OCI-M2 (cell line): ENCODE data around the gene PAQR9.

Experiments used
- DNase-seq: peaks from one replicate; lab custom pipeline; 2025; ENCODE audit not compliant: unreplicated experiment; lab: John Stamatoyannopoulos, UW

The PAQR9 gene

DNA sequence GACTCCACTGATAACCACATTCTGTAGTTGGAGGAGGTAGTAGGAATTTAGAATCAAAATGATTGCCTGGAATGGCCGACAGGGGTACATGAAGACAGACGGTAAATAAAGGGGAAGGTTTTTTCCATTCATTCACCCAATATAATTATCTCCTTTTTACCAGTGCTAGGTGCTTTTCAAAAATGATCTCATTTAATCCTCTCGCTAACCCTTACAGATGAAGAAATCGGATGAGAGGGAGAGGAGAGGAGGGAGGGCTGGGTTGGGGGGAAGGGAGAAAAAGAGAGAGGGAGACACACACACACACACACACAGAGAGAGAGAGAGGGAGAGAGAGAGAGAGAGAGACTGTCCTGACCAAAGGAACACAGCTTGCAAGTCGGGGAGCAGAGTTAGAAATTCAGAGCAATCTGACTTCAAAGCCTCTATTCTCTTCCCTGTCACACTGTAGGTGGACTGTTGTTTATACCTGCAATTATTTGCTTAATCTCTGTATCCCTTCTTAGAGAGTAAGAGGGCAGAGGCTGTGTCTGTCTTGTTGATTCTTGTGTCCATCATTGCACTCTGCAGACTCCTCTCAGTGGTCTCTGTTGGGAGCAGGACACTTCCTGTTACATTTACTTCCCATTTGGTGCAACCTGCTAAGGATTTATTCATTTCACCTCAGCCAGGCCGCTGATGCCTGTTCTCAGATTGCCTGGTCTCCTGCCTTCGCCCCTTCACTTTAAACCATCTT is 18.7 kb upstream of the PAQR9 start:
- DNase-seq = no peak

DNA sequence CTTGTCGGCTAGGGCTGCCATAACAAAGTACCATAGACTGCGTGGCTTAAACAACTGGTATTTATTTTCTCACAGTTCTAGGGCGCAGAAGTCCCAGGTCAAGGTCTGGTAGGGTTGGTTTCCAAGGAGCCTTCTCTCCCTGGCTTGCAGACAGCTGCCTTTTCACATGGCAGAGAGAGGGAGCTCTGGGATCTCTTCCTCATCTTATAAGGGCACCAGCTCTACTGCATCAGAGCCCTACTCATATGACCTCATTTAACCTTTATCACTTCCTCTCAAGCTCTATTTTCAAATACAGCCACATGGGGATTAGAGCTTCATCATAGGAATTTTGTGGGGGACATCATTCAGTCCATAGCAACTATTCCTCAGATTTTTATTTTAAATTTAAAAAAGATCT is 17.6 kb upstream of the PAQR9 start:
- no peak for DNase-seq

DNA sequence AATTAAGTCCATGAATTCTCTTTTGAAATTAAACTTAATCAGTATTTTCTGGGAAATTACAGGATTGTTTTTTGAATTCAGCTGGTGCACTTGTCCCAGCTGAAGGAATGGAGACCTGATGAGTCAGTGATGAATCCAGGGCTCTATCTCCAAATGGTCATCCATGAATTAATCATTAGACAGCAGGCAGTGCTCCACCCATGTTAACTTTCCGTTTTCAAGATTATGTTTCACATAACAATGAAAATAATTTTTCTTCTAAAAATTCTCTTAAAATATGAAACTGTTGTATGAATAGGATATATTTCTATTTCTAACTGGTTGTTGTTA is 13.9 kb upstream of the PAQR9 start:
- DNase-seq = no peak

DNA sequence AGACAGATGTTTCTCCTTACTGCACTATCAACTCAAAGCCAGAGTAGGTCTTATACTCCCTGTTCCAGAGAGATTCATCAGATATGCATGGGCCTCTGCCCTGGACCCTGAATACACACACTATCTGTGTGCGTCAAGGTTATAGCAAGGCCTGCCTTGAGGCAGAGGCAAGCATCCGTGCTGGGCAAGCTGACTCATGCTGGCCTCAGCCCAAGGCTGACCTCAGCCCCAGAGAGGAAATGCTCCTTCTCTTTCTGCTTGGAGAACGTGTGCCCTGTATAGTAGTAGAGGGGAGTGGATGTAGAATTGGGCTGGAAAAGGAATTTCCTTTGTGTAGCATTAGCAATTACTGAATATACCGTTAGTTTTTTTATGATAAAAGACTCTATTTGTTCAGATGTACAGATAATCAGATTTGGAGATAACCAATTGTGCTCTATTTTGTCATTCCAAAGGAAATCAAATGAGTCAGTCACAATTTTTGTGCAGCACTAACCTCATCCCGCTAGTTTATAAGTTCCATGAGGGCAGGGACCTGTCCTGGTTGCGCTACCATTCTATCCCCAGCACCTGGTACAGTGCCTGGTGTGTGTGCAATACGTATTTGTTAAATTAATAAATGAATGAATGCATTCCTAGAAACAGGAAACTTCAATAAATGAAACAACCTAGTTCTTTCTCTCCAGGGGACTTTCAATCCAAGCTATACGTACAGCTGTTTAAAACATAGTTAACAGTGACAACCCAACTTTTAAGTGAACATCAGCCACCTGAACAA is 13.3 kb upstream of the PAQR9 start:
- DNase-seq = peak; percentile 36

DNA sequence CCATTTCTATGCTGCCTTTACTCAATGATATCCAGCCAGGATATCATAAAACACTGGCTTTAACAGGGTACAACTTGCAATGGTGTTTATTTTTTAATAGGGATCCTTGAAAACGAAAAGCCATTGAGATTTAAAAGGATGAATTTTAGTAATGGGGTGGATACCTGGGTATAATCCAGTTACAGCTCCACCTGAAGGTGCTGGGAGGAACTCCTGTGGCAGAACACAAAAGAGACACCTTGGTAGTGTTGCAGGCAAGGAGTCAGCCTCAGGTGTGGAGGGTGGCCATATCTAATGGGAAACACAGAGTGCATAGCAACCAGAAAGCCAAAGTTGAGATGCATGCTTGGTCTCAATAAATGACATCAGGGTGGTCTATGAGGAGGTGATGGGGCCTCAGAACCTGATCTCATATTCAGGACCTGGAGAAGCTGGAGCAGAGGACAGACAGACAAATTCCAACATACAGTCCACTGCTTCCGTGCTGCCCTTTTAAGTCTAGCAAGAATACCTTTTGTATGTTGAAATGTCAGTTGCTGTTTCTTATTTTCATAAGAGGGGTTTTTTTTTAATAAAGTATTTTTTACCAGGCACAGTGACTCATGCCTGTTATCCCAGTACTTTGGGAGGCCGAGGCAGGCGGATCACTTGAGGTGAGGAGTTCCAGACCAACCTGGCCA is 12.0 kb upstream of the PAQR9 start:
- DNase-seq = no peak

DNA sequence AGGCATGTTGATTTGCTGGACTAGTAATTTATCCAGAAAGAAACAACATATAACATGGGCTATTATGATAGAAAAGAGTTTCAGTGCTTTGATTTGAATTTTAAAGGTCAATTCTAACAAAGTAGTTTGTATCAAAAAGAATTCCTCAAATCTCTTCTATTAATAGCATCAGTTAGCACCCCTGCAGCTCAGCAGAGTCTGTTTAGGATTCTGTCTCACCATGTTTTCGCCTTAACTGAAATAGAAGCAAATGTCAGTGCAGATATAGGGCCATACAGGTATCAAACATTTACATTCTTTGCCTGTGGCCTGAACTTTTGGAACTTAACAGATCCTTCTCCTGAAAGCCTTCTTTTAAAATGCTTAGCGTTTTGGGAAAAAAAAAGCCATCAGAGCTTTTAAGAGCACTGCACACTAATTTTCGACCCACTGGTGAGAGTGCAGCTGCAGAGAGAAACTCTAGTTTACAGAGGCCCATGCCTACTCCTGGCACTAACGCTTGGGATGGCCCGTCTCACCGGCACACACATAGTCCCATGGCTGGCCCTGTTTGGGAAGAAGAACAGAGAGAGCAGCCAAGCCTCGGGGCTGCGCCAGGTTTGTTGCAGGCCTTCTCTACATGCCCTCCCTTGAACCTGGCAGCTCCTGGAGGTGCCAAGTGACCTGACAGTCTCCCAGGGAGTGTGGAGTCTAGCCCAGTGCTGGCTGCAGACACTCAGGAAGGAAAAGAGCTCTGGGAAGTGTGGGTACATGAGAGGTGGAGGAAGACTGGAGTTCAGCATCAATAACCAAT is 9.9 kb upstream of the PAQR9 start:
- DNase-seq = no peak

DNA sequence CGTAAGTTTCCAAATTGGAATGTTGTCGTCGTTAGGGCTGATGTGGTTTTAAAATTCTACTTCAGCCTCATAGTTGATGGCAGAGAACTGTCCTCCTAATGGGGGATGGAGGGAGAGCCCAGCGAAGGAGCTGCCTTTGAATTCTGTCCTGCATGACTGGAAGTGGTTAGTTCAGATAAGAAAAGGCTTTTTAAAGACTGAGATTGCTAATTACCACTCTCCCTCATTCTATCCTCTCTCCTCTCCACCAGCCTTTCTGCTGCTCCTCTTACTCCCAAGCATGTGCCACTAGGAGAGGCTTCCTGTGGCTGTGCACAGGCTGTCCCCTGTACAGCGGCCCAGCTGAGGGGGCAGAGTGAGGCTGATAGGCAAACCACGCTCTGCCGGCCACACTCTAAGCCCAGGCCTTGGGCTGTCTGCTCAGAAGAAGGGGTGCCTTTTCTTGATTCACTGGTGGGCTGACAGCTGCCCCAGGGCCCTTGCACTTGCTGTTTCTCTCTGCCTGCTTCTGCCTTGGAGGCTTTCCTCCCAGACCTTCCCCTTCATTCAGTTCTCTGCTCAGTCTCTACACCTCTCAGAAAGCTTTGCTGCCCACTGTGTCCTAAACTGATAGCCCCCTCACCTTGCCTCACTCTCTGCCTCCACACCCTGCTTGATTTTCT is 8.7 kb upstream of the PAQR9 start:
- DNase-seq = no peak

DNA sequence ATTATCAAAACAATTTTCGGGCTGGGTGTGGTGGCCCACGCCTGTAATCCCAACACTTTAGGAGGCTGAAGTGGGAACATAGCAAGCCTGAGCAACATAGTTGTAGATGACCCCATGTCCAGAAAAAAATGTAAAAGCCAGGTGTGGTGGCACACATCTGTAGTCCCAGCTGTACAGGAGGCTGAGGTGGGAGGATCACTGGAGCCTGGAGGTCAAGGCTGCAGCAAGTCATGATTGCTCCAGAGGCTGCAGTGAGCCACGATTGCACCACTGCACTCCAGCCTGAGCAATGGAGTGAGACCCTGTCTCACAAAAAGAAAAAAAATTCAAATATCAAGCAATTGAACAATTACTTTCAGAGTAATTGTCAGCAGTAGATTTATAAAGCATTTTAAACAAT is 8.0 kb upstream of the PAQR9 start:
- DNase-seq = no peak

DNA sequence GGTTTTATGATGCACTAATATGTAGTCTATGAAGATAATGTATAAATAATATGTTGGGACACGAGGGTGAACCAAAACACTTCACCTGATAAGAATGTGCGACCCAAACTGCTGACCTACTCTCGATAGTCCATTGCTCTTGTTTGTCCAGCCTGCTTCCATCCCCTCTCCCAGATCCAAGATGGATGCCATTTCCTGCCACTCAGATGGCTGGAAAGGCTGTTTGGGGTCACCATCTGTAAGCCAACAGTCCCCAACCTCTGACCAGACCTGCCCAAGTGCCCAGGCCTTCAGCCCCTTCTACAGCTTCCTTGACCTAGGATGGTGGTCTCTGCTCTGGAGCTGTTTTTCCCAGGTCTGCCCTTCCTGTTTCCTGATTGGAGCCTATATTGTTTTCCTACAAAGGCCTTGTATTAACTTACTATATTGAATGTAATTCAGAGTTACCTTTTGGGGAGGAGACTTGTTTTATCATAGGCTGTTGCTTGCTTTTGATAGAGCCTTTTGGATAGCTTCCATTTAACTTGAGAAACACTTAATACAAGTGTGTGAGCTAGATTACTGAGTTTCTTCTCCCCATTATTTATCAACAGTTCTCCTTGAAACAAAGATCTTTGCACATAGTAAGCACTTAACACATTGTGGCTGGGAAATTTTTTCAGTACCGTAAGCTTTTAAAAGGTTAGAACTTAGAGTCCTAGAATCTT is 5.0 kb upstream of the PAQR9 start:
- DNase-seq = no peak

DNA sequence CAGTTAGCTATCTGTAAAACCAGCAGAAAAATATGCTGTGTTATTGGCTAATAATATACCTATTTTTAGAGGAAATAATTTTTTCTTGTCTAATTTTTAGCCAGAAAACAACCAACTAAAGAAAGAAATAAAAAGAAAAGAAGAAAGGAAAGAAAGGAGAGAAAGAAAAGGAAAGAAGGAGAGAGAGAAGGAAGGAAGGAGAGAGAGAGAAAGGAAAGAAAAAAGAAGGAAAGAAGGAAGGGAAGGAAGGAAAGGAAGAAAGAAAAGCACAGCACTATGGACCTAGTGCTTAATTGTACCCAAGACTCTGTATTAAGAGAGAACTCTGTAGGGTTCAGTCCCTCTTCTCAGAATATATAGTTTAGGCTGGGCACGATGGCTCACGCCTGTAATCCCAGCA is 3.3 kb upstream of the PAQR9 start:
- no peak for DNase-seq

DNA sequence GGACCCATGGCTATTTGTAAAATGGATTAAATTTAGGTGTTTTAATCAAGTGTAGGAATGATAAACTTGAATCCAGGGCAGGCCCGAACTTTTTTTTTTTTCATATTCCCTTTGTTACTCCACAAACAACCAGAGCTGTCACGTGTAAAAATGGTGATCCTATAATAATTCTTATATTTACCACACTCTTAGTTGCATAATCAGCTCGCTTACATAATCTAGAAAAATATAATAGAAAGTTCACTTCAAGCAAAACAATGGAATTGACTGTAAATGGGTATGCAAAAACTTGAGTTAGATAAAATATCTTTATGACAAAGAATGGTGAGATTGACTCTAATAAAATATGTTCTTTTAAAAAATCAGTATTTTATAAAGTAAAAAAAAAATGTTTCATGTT is 2.1 kb upstream of the PAQR9 start:
- no peak for DNase-seq

DNA sequence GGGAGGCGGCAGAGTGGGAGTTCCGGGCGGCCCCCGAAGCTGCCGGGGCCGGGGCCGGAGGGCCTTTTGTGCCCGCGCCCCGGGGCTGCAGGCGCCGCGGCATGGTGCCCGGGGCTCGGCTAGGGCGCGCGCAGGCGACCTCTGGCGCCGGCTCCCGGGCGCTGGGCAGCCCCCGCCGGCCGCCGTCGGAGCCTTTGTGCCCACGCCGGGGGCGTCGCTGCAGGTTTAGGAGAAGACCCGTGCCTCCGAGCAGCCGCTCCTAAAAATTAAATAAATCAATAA is 299 bp downstream of the PAQR9 start:
- no peak for DNase-seq

DNA sequence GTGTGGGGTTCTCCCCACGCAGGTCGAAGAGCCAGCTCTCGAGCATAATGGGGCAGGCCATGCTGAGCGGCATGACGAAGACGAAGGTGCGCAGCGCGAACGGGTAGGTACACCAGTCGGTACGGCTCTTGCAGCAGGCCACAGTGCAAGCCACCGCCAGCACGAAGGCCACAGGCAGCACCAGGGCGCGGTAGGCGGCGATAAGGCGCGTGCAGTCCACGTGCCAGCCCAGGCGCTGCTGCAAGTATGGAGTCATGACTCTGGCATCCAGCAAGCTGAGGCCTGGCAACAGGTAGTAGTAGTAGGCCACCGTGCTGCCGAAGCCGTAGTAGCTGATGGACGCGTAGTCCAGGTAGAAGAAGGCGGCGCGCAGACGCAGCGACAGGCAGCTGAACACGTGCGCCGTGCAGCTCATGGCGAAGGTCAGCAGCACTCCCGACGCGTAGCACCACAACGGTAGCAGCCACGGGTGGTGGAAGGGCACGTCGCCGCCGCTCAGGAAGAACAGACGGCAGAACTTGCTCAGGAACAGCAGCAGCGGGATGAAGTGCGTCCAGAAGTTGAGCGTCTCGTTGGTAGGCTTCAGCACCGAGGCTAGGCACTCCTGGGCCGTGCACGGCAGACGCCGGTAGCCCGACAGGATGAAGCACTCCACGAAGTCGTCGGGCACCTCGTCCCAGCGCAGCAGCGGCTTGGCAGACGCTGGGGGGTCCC is 797 bp downstream of the PAQR9 start:
- DNase-seq = no peak

DNA sequence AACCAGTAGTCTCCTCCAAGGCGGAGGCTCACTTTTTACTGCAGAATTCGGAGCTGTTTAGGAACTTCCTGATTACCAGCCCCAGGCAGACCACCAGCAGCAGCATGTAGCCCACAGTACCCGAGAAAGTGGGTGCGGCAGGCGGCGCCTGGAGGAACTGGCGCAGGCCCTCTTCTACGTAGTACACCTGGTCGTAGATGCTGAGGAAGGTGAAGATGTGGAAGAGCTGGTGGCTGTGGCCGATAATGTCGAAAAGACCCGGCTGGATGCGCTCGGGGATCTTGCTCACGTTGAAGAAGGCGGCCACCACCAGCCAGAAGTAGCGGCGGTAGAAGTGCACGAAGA is 1.3 kb downstream of the PAQR9 start:
- DNase-seq = no peak

DNA sequence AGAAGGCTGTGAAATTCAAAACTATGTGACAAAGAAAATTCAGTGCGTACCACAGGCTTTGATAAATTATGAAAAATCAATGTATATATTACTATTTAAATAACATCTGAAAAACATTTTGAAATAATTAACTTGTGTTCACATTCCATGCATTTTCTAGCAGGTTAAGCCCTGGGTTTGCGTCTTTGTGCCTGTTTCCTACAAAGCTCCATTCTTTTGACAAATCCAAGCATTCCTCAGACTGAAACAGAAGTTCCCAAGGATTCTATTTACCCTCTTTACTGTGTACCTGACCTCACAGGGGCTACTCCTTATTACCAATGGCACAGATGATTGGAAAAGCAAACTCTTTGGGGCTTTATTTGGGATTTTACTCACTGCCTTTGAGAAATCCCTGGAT is 1.9 kb downstream of the PAQR9 start:
- DNase-seq = no peak

DNA sequence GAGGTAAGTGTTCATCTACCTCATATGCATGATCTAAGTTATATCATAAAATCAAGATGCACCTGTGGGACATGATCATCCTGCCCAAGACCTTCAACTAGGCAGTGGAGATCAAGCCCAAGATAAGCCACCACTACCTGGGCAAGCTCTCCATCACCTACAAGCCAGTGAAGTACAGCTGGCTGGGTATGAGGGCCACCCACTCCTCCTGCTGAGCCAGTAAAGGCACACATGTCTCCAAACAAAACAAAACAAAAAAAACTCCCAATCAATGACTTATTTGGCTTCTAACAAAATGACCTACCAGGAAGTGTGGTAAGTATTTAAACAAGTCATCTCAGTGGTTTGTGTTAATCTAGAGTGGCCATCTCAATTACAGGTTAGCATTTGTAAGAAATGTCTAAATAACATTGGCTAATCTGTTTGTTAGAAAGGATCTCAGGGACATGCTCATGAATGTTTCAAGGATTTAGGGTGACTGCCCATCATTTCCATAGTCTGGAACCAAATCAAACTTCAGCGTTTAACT is 3.1 kb downstream of the PAQR9 start:
- DNase-seq = no peak

DNA sequence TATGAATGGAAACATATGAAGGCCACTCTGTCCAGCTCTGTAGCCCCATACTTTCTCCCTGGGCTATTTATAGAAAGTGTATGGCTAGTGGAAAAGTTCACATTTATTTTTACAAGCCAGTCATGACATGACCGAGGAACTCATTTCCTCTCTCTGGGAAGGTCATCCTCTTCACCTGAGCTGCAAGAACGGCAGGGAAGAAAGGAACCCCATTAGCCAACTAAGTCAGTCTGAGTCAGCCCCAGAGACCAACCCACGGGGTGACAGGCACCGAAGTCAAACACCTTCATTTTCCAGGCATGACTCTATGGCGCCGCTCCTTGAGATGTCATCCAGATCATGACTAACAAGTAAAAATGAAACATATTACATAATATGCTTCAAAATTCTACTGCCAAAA is 4.8 kb downstream of the PAQR9 start:
- no peak for DNase-seq

DNA sequence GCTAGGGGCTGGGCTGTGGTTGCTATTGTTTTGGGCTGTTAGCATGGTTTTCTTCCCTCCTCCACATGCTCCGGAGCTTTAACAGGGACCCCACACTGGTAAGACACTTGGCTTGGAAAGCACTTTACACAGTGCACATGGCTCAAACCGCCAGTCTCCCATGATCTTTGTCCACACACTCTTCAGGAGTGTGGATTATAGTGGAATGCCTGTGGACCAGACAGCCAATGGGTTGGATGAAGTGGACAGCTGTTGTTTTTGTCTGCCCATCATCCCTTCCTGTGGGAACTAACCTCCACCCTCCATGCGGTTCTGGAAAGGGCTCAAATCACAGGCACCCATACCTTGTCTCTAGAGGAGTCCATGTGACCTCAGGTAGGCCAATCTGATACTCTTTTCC is 10.0 kb downstream of the PAQR9 start:
- no peak for DNase-seq

DNA sequence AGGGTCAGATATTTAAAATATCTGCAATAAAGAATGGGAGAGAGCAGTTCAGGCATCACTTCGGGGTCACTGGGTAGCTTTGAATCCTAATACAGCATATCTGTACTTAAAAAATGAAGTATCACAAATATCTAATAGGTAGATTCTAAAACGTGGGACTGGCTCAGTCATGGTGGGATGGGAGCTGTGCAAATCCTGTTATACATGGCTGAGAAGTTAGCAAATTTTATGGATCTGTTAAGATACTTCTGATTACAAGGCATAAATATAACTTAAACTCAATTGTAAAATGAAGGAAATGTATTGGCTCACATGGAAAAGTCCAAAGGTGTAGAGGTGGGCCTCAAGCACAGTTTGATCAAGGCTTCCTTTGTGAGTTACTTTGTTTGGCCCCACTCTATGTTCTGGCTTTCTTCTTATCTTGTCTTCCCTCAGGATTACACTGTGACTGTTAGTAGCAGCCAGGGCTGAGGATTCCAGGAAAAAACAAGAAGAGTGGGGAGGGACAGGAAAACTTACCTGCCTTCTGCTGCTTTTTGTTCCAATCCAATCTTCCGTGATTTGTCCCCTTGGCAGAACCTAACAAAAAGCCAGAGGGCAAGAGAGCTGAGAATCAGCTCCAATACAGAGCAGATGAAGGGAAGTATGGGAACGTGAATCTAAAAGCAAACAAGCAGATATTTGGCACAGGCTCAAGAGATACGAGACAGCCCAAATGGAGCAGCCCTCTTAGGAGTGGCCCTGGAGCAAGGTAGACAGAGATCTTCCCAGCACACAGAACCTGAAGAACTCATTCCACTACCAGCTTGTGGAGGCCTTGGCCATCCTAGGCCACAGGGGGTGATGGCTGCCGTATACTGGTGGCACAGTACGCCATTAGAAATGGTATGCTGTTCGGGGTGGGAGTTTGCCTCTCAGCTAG is 10.9 kb downstream of the PAQR9 start:
- DNase-seq = no peak
